ENCODE measurements around the gene ZSWIM3. TPM values are rescaled to one million over a fixed set of nuclear protein-coding genes. Genes with fewer than 3 reads are reported as not detected.

ZSWIM3 gene
- total and polyA plus RNA-seq, 2 of the 13 experiments (the other 11 are each of a cell fraction or from before 2014, with no cell fraction given): 5.2 to 5.8 TPM

DNA sequence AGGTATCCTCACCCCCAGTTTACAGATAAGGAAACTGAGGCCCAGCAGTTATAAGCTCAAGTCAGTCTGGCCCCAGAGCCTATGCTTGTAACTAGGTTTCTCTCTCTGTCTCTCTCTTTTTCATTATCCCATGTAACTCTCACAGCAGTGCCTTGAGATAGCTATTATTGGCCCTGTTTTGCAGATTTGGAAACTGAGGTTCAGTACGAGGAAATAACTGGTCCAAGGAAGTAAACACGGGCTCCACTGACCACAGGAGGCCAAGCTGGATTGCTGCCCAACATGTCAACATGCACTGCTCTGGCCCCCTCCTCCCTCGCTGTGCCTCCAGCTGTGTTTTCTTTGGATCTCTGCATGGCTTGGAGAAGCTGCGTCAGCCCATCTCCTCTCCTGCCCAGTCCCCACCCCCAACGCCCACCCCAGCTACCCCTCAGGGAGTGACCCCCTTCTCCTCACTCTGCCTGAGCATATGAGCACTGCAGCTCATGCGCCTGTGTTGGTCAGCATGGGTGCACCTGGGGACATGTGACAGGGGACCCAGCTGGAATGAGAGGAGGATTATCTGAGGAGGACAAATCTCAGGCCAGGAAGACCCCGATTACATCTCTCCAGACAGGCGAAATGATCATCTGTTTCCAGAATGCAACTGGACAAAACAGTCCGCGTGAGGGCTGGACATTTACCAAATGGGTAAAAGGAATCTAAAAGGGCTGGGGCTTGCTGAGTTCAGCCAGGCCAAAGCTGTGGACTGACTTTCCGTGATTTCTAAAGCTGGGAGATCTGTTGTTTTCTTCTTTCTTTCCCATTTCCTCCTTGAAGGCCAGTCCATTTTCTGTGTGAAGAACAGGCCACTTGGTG lies 62.4 kb downstream of the ZSWIM3 start (continued):
- TF ChIP-seq IKZF4 (CRISPR knock-in tag; IDR thresholded peaks at IDR 0.05; ENCODE audit: borderline replicate concordance, low read depth, not compliant biosample characterization): no peak
- TF ChIP-seq ZKSCAN1 (IDR thresholded peaks at IDR 0.05; ENCODE audit: low read length): no peak
- 0 out of 2 replicates have a peak, but pooled peaks have one; percentile 16 for TF ChIP-seq SP4 (CRISPR knock-in tag; IDR thresholded peaks at IDR 0.05)
- TF ChIP-seq LCORL (IDR thresholded peaks at IDR 0.05): no peak
- peak; percentile 61 for TF ChIP-seq LCORL (CRISPR knock-in tag; IDR thresholded peaks at IDR 0.05)
- TF ChIP-seq SIN3A (IDR thresholded peaks at IDR 0.05; ENCODE audit: borderline replicate concordance, low read depth, low read length): no peak; the same call in 1 of the 2 replicates
- no peak for TF ChIP-seq EZH2 (conservative IDR thresholded peaks at IDR 0.05; ENCODE audit: low read depth, low read length)
- no peak for TF ChIP-seq NONO (IDR thresholded peaks at IDR 0.05)
- no peak for TF ChIP-seq NONO (CRISPR knock-in tag; conservative IDR thresholded peaks at IDR 0.05)
- peak; percentile 36; the same call in 1 of the 2 replicates for TF ChIP-seq MYC (CRISPR knock-in tag; IDR thresholded peaks at IDR 0.05; ENCODE audit: borderline replicate concordance)
- no peak for TF ChIP-seq ZNF652 (CRISPR knock-in tag; IDR thresholded peaks at IDR 0.05; ENCODE audit: borderline replicate concordance, low read depth)
- TF ChIP-seq SPEN (CRISPR knock-in tag; IDR thresholded peaks at IDR 0.05; ENCODE audit: low read depth): peak; percentile 50; the same call in 1 of the 2 replicates
- TF ChIP-seq HOXA3 (CRISPR knock-in tag; IDR thresholded peaks at IDR 0.05): peak; percentile 51; the same call in 1 of the 2 replicates
- TF ChIP-seq, protein P1, sequence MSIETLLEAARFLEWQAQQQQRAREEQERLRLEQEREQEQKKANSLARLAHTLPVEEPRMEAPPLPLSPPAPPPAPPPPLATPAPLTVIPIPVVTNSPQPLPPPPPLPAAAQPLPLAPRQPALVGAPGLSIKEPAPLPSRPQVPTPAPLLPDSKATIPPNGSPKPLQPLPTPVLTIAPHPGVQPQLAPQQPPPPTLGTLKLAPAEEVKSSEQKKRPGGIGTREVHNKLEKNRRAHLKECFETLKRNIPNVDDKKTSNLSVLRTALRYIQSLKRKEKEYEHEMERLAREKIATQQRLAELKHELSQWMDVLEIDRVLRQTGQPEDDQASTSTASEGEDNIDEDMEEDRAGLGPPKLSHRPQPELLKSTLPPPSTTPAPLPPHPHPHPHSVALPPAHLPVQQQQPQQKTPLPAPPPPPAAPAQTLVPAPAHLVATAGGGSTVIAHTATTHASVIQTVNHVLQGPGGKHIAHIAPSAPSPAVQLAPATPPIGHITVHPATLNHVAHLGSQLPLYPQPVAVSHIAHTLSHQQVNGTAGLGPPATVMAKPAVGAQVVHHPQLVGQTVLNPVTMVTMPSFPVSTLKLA (IDR thresholded peaks at IDR 0.05): 0 out of 2 replicates have a peak, but pooled peaks have one; percentile 27
- TF ChIP-seq ZFX (CRISPR knock-in tag; IDR thresholded peaks at IDR 0.05; ENCODE audit: low read depth): peak; percentile 32
- TF ChIP-seq ZC3H13 (CRISPR knock-in tag; IDR thresholded peaks at IDR 0.05): no peak
- TF ChIP-seq, protein P2, sequence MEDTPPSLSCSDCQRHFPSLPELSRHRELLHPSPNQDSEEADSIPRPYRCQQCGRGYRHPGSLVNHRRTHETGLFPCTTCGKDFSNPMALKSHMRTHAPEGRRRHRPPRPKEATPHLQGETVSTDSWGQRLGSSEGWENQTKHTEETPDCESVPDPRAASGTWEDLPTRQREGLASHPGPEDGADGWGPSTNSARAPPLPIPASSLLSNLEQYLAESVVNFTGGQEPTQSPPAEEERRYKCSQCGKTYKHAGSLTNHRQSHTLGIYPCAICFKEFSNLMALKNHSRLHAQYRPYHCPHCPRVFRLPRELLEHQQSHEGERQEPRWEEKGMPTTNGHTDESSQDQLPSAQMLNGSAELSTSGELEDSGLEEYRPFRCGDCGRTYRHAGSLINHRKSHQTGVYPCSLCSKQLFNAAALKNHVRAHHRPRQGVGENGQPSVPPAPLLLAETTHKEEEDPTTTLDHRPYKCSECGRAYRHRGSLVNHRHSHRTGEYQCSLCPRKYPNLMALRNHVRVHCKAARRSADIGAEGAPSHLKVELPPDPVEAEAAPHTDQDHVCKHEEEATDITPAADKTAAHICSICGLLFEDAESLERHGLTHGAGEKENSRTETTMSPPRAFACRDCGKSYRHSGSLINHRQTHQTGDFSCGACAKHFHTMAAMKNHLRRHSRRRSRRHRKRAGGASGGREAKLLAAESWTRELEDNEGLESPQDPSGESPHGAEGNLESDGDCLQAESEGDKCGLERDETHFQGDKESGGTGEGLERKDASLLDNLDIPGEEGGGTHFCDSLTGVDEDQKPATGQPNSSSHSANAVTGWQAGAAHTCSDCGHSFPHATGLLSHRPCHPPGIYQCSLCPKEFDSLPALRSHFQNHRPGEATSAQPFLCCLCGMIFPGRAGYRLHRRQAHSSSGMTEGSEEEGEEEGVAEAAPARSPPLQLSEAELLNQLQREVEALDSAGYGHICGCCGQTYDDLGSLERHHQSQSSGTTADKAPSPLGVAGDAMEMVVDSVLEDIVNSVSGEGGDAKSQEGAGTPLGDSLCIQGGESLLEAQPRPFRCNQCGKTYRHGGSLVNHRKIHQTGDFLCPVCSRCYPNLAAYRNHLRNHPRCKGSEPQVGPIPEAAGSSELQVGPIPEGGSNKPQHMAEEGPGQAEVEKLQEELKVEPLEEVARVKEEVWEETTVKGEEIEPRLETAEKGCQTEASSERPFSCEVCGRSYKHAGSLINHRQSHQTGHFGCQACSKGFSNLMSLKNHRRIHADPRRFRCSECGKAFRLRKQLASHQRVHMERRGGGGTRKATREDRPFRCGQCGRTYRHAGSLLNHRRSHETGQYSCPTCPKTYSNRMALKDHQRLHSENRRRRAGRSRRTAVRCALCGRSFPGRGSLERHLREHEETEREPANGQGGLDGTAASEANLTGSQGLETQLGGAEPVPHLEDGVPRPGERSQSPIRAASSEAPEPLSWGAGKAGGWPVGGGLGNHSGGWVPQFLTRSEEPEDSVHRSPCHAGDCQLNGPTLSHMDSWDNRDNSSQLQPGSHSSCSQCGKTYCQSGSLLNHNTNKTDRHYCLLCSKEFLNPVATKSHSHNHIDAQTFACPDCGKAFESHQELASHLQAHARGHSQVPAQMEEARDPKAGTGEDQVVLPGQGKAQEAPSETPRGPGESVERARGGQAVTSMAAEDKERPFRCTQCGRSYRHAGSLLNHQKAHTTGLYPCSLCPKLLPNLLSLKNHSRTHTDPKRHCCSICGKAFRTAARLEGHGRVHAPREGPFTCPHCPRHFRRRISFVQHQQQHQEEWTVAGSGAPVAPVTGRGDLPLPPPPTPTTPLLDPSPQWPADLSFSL (CRISPR knock-in tag; IDR thresholded peaks at IDR 0.05): no peak

Measured in HepG2 (cell line).